GM12873 (cell line): Measurements from ENCODE around the gene SHANK2.

Experiments used
- CTCF ChIP-seq: IDR thresholded peaks from 2 replicates; pipeline ENCODE4 v1.5.1; 2012; ENCODE audit warnings: low read depth, mild to moderate bottlenecking, moderate library complexity, low read length, control low read depth; ENCODE audit not compliant: insufficient read depth; ENCODE audit errors: missing control alignments

The SHANK2 gene

DNA sequence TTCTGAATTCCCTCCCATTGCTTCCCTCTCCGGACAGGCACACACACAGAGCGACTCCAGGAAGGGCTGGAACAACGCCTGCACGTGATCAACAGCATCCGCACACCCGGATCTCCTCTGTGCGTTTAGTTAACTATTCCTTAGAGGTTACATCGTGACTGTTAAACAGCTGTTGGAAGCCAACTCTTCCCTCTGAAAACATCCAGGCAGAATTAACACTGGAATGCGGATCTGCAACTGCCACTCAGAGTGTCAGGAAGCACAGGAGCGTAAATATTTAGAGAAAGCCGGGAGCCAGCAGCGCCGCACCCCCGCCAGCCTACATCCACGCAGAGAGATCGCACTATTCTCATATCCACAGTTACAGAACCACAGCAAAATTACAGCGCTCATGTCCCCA is 46.2 kb downstream of the SHANK2 start:
- TF ChIP-seq CTCF: no peak

DNA sequence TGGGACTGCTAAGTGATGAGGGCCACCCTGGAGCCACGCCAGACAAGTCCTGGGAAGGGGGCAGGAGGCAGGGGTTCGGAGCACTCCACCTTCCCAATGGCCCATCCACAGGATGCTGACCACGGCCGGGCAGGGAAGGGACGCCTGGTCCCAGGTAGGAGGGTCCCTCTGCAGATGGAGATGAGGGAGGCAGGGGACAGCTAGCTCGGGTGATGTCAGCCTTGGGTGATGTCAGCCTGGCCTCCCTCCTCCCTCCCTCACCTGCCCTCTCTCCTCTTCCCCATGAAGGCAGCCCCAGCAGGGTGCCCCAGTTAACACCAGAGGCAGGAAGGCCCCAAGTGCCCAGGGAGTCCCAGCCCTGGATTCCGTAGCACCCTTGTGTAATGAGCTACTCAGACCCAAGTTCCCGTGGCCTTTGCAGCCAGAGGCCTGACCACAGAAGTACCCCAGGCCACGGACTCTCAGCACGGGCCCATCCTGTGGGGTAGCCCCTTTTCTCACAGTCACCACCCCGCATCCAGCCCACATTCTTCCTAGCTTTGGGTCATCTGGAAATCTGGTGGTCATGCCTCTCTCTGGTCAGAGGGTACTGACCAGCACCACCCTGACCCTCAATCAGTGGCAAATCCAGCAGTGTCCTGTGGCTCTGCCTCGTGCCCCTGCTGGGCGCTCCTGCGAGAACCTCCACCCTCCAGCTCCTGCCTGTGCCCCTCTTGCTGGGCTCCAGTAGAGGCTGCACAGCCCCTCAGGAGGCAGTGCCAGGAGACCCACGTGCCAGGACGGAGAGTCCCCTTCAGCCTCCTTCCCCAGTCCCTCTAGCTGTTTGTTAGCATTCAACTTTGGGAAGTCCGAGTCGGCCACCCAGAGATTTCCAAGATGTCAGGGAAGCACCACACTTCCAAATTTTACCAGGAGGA is 47.4 kb downstream of the SHANK2 start:
- TF ChIP-seq CTCF: no peak

DNA sequence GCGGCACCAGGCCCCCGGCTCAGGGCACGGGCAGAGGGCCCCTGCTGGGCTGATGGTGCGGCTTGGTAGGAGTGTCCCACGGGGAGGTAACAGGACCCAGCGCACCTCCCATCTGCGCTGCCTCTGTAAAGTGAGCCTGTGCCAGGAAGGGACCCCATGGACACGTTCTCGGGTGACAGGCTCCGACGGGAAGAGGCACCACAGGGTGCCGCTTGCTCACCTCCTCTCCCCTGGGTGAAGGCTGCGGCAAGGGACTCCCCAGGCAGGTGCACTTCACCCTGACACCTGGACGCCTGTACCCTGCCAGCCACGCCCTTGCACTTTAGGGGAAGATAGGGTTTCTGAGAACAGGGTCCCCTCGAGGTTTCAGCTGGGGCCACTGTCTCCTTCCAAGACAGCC is 48.1 kb downstream of the SHANK2 start:
- TF ChIP-seq CTCF: no peak

- no peak for TF ChIP-seq CTCF
Observed at GRCh38 chr11:71203681-71204080, 48.7 kb downstream of the SHANK2 start.

DNA sequence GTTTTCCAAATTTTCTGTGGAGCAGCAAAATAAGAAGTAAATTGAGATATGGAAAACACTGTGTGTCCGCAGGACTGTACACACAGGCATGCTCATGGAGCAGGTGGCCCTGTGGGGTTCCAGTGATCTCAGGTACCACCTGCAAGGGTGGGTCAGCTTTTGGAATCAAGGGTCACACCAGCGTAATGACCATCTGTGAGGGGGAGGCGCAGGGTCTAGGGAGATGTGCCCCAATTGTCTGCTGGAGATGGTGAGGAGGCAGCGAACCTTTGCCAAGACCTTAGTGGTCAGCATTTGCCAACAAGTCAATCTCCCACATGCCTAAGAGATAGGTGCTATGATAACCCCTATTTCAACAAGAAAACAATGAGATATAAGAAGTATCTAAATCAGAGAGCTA is 49.4 kb downstream of the SHANK2 start:
- no peak for TF ChIP-seq CTCF

DNA sequence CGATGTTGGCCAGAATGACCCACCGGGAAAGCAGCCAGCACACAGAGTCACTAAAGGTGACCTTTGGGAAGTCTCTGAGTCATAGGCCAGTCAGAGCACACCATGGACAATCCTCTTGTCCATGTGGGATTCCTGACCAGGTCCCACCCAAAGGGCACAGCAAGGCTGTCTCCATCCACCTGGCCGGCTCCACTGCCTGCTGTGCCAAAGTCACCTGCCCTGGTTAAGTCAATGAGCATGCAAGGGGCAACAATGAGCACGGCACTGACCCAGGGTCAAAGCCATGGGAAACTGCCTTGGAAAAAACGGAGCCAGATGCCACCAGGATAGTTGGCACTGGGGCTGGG is 49.8 kb downstream of the SHANK2 start:
- TF ChIP-seq CTCF: no peak
